ENCODE results near the gene SLC5A4. TPM values are rescaled to one million over a fixed set of nuclear protein-coding genes. Genes with fewer than 3 reads are reported as not detected.
"Not testable (repeated sequence)": the region's sequence is repeated elsewhere in the genome, so short reads cannot be mapped to it uniquely, and the experiment has no call there.

Gene SLC5A4
- total RNA-seq, result 0.81 TPM

GRCh38 chr22:32255217-32255616, at the start of gene SLC5A4:
Gene SLC5A4 (minus strand): TSS chr22:32255347. CDS start chr22:32255329, 18 bp downstream.
- no peak for DNase-seq (ENCODE audit: low spot score)

- DNase-seq (ENCODE audit: low spot score), result not testable (repeated sequence)
These were observed 38.8 kb upstream of the SLC5A4 start for GRCh38 chr22:32293921-32294320.

DNA sequence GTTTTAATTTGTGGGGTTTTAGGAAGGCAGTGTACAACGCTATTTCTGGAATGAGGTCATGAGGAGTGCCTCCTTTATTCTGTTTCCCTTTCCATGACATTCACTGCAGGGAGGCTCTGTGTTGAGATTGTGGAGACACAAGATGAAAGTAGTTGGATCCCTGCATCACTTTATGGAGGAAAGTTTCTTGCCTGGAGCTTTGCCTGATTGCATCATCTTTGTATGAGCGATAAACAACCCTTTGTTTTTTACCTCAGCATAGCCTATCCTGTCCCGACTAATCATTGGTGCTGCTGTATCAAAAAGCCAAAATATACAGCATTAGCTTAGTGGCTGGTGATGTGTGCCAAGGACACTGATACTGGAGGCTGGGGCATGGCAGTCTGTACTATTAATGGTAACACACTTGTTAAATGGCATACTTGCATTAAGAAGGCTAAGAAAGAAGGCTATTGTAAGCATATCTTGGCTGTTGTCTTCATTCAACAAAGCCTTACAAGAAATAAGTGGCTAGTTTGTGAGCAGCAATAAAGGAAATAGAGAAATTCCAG, 31.2 kb upstream of the SLC5A4 start:
- DNase-seq (ENCODE audit: low spot score), result no peak

- no peak for DNase-seq (ENCODE audit: low spot score)
These were observed 25.9 kb upstream of the SLC5A4 start for GRCh38 chr22:32281072-32281471.

DNA sequence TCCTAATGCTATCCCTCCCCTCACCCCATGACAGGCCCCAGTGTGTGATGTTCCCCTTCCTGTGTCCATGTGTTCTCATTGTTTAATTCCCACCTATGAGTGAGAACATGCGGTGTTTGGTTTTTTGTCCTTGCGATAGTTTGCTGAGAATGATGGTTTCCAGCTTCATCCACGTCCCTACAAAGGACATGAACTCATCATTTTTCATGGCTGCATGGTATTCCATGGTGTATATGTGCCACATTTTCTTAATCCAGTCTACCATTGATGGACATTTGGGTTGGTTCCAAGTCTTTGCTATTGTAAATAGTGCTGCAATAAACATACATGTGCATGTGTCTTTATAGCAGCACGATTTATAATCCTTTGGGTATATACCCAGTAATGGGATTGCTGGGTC, 20.2 kb upstream of the SLC5A4 start:
- not testable (repeated sequence) for DNase-seq (ENCODE audit: low spot score)

- no peak for DNase-seq (ENCODE audit: low spot score)
These were observed 16.2 kb upstream of the SLC5A4 start for GRCh38 chr22:32271389-32271788.

GRCh38 chr22:32270641-32271369, 15.7 kb upstream of the SLC5A4 start:
- no peak for DNase-seq (ENCODE audit: low spot score)

DNA sequence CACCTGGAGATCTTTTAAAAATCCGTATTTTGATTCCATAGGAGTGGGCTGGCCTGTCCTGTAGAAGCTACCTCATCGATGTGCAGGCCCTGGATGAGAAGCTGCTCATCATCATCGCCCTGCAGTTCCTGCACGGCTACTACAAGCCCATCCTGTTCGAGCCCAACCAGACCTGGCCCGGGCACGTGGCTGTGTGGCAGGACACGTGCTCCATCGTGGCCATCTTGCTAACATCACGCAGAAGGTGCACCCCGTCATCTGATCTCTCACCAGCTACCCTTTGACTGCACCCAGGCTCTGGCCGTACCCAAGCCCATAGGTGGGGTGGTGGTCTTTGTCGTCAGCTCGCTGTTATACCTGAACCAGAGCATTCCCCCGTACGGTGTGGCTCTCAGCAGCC, 14.2 kb upstream of the SLC5A4 start:
- no peak for DNase-seq (ENCODE audit: low spot score)

- DNase-seq (ENCODE audit: low spot score), result no peak
These were observed 11.9 kb upstream of the SLC5A4 start for GRCh38 chr22:32267011-32267410.

DNA sequence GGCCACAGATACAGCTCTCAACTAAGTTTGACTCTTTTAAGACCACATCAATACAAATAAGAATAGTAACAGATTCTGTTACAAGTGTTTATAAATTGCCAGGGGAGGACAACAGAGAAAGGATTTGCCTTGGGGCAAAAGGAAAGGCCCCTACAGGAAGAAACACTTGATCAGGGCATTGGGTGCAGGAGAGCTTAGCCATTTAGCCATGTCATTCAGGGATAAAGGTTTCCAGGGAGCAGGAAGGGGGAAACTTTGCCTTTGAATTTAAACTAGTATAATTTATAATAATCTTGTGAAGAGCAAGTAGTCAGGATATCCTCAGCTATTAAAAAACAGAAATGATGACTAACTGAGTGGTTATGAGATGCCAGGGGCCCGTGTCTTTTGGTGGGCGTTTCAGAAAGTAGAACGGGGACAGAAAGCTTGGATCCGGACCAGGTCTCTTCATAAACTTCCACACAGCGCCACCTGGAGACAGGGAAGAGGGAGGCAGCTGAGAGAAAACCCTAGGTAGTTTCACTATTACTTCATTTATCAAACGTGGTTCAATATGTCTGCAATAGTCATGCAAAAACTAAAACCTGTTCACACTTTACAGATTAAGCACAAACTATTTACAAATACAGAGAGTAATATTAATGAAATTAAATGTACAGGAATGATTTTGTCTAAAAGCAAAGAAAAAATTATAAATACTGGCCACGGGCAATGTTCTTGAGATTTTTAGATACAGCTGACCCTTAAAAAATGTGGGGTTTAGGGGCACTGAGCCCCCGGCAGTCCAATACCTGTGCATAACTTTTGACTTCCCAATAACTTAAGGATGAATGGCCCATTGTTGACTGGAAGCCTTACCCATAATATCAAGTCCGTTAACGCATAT, 11.0 kb upstream of the SLC5A4 start:
- peak; percentile 76 for DNase-seq (ENCODE audit: low spot score)

GRCh38 chr22:32263678-32264077, 8.5 kb upstream of the SLC5A4 start:
- not testable (repeated sequence) for DNase-seq (ENCODE audit: low spot score)

DNA sequence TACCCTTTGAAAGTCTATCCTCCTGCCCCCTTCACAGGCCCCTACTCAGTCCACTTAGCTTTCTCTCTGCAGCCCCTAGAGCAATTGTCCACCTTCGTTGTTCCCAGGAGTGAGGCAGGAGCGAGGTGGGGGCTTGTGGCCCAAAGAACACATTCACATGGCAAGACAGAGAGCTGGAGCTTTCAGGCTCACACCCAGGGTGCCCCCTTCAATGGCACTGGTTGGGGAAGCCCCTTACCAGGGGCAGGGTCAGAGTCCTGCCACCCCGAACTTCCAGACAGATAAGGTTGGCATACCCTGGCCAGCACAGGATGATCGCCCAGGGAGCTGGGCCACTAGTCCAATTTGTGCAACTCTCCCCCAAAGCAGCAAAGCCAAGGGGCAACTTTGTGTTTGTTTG, 6.2 kb upstream of the SLC5A4 start:
- DNase-seq (ENCODE audit: low spot score), result no peak

DNA sequence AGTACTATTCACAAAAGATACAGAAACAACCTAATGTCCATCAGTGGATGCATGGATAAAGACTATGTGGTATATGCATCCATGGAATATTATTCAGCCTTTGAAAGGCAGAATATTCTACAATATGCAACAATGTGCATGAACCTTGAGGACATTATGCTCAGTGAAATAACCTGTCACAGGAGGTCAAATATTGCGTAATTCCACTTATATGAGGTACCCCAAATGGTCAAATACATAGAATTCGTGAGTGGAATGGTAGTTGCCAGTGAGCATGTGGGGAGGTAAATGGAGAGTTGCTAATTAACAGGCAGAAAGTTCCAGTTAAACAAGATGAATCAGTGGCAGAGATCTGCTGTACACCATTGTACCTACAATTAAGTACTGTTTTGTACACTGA, 3.6 kb upstream of the SLC5A4 start:
- no peak for DNase-seq (ENCODE audit: low spot score)

DNA sequence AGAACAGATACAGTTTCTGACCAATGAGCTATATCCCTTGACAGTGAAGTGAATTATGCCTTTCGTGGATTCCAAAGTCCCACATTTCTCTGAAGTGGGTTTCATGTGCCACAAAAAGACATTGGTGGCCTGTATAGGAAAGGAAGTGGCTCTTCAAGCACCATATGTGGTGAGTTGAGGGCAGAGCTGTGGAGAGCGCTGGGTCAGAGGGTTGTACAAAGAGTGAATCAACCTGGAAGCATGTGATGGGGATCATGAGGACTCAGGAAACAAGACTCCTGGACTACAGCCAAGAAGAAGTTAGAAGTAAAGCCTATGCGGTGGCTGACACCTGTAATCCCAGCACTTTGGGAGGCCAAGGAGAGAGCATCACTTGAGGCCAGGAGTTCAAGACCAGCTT, 579 bp upstream of the SLC5A4 start:
- no peak for DNase-seq (ENCODE audit: low spot score)

GRCh38 chr22:32249231-32249630, 5.9 kb downstream of the SLC5A4 start:
- no peak for DNase-seq (ENCODE audit: low spot score)

DNA sequence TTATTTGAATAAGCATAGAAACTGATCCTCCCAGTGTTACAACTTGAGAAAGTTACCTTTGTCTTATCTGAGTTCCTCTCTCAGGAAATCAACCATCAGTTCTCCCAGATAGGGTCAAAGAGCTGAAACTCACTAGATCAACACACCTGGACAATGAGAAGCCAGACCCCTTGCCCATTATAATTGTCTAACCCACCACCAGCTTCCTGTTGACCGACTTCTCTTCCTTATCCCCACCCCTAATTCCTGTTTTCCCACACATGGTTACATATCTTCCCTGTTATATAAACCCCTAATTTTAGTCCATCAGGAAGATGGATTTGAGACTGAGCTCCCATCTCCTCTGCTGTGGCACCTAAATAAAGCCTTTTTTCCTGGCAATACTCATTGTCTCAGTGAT, 6.9 kb downstream of the SLC5A4 start:
- no peak for DNase-seq (ENCODE audit: low spot score)

- DNase-seq (ENCODE audit: low spot score), result no peak
These were observed 9.0 kb downstream of the SLC5A4 start for GRCh38 chr22:32246166-32246565.

GRCh38 chr22:32245042-32245441, 10.1 kb downstream of the SLC5A4 start:
- no peak for DNase-seq (ENCODE audit: low spot score)

DNA sequence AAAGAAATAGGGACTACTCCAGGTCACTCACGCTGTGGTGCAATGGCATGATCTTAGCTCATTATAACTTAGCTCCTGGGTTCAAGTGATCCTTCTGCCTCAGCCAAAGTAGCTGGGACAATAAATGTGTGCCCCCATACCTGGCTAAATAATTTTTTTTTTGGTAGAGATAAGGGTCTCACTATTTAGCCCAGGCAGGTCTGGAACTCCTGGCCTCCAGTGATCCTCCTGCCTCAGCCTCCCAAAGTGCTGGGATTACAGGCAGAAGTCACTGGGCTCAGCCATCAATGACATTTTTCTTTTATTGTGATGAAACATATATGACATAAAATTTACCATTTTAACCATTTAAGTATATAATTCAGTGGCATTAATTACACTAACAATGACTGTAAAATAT, 10.6 kb downstream of the SLC5A4 start:
- no peak for DNase-seq (ENCODE audit: low spot score)

- DNase-seq (ENCODE audit: low spot score), result no peak
These were observed 14.7 kb downstream of the SLC5A4 start for GRCh38 chr22:32240461-32240860.

DNA sequence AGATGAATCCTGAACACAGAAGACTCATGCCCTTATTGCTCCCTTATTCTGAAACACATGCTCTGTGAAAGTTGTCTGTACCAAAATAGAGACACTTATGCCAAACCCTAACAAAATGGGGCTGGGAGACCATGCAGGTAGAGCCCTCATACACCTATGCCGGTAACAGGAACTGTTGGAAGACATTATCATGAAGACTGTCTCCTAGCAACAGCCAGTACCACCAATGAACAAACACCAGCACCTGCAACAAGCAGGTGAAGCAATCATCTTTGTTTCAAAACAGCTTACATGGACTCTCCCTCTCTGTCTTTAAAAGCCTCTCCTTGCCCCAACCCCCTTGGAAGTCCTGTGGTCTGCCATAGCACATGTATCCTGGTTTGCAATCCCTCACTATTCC, 17.2 kb downstream of the SLC5A4 start:
- no peak for DNase-seq (ENCODE audit: low spot score)

GRCh38 chr22:32236970-32237369, 18.2 kb downstream of the SLC5A4 start:
- DNase-seq (ENCODE audit: low spot score), result no peak

DNA sequence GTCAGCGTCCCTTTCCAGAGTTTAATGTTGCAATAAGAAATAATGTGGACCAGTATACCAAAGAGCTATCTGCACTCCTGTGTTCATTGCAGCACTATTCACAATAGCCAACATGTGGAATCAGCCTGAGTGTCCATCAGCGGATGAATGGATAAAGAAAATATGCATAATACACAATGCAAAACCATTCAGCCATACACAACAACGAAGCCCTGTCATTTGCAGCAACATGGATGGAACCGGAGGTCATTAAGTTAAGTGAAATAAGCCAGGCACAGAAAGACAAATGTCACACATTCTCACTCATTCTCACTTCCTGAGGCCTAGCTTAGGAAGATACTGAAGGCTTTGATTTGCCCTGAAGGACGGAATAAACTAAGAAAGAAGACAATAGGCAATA, 22.1 kb downstream of the SLC5A4 start:
- no peak for DNase-seq (ENCODE audit: low spot score)

Data from mucosa of gallbladder (tissue), 1 donor.